ENCODE results near the gene COL27A1.

COL27A1 gene

DNA sequence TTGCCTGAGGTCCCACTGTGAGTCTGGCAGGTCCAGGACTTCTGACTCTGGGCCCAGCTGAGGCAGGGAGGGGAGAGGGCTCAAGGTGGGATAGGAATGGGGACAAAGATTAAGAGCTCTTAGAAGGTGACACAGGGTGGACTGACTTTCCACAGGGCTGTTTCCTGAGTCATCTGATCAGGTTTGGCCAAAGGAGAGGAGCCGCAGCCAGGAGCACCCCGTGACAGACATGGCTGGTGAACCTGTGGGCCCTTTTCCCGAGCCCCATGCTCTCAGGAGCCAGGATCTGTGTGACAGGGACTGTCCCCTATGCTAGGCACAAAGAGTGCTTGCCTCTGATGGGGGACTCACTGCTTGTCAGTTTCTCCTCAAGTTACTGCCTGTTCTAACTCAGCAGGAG lies 37.8 kb downstream of the COL27A1 start:
- no peaks in the 10 kb centered on the region for H3K79me2 ChIP-seq
- H2AFZ ChIP-seq: no peak overlapping the region
- no peak overlapping the region for H3K9ac ChIP-seq
- no peaks in the 10 kb centered on the region for H3K27me3 ChIP-seq (ENCODE audit: control insufficient read depth, insufficient read depth, low read length)
- no peaks in the 10 kb centered on the region for H3K36me3 ChIP-seq (ENCODE audit: control insufficient read depth, insufficient read depth, low read length)
- no peak overlapping the region for H3K4me2 ChIP-seq (ENCODE audit: low read length)
- no peak overlapping the region for H3K4me3 ChIP-seq (ENCODE audit: low read depth, low read length)
- H3K4me1 ChIP-seq: no peaks in the 10 kb centered on the region
- TF ChIP-seq, protein P1, sequence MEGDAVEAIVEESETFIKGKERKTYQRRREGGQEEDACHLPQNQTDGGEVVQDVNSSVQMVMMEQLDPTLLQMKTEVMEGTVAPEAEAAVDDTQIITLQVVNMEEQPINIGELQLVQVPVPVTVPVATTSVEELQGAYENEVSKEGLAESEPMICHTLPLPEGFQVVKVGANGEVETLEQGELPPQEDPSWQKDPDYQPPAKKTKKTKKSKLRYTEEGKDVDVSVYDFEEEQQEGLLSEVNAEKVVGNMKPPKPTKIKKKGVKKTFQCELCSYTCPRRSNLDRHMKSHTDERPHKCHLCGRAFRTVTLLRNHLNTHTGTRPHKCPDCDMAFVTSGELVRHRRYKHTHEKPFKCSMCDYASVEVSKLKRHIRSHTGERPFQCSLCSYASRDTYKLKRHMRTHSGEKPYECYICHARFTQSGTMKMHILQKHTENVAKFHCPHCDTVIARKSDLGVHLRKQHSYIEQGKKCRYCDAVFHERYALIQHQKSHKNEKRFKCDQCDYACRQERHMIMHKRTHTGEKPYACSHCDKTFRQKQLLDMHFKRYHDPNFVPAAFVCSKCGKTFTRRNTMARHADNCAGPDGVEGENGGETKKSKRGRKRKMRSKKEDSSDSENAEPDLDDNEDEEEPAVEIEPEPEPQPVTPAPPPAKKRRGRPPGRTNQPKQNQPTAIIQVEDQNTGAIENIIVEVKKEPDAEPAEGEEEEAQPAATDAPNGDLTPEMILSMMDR (IDR thresholded peaks at IDR 0.05): no peak
- H3K27ac ChIP-seq: no peak overlapping the region
- no peaks in the 10 kb centered on the region for H3K9me3 ChIP-seq (ENCODE audit: control insufficient read depth, low read length)

DNA sequence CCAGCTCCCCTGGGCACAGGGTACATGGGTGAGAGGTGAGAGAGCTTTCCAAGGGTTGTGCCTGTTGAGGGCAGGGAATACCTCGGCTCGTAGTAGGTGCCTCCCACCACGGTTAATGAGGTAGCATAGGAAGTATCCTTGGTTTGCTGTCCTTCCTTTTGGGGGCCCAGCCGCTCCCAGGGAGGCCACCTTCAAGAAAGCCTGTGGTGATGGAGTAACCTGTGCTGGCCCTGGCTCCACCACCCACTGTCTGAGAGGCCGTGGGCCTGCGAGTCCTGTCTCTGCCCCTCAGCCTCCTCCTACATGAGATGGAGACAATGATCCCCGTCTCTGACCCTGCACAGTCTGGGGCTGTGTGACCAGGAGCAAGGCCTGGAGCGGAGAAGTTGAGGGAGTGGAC lies 40.8 kb downstream of the COL27A1 start:
- H3K4me3 ChIP-seq (ENCODE audit: low read depth, low read length): no peak overlapping the region
- H3K27ac ChIP-seq: no peak overlapping the region
- no peaks in the 10 kb centered on the region for H3K79me2 ChIP-seq
- H3K9ac ChIP-seq: no peak overlapping the region
- no peak overlapping the region for H3K4me2 ChIP-seq (ENCODE audit: low read length)
- H2AFZ ChIP-seq: no peak overlapping the region
- no peaks in the 10 kb centered on the region for H3K36me3 ChIP-seq (ENCODE audit: control insufficient read depth, insufficient read depth, low read length)
- no peaks in the 10 kb centered on the region for H3K27me3 ChIP-seq (ENCODE audit: control insufficient read depth, insufficient read depth, low read length)
- H3K9me3 ChIP-seq (ENCODE audit: control insufficient read depth, low read length): no peaks in the 10 kb centered on the region
- H3K4me1 ChIP-seq: no peaks in the 10 kb centered on the region
- TF ChIP-seq, protein P1 (IDR thresholded peaks at IDR 0.05): no peak

DNA sequence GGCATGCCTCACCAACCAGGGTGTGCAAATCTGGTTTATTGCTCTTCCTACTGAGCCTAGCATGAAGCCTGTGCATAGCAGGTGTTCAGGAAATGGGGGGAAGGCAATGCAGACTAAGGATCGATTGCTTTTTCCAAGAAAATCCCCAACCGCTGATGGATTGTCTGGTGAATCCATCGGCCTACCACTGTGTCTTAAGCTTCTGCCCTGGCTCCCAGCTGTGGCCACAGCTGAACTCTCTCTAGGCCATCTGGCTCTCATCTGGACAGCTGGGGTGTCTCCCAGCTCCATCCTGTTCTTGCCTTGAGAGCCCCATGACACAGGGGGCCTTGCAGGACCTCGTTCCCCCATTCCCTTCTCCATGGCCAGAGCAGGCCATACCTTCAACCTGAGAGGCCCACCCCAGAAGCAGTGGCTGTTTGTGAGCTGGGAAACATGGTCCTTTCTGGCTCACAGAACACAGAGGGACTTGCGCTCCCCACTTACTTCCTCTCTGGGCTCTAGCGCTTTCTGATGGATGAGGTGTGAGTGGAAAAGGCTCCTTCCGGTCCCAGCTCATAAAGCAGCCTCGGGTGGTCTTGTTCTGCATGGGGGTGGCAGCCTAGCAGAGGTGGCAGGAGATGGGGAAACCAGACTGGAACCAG lies 41.8 kb downstream of the COL27A1 start:
- Histone ChIP-seq H2AFZ (no peak overlapping the region), H3K36me3 (ENCODE audit: control insufficient read depth, insufficient read depth, low read length) (no peaks in the 10 kb centered on the region), H3K79me2 (no peaks in the 10 kb centered on the region), H3K4me1 (no peaks in the 10 kb centered on the region), H3K4me3 (ENCODE audit: low read depth, low read length) (no peak overlapping the region), H3K4me2 (ENCODE audit: low read length) (no peak overlapping the region), H3K27me3 (ENCODE audit: control insufficient read depth, insufficient read depth, low read length) (no peaks in the 10 kb centered on the region), H3K27ac (no peak overlapping the region), H3K9ac (no peak overlapping the region), H3K9me3 (ENCODE audit: control insufficient read depth, low read length) (no peaks in the 10 kb centered on the region)
- TF ChIP-seq, protein P1 (IDR thresholded peaks at IDR 0.05): no peak

DNA sequence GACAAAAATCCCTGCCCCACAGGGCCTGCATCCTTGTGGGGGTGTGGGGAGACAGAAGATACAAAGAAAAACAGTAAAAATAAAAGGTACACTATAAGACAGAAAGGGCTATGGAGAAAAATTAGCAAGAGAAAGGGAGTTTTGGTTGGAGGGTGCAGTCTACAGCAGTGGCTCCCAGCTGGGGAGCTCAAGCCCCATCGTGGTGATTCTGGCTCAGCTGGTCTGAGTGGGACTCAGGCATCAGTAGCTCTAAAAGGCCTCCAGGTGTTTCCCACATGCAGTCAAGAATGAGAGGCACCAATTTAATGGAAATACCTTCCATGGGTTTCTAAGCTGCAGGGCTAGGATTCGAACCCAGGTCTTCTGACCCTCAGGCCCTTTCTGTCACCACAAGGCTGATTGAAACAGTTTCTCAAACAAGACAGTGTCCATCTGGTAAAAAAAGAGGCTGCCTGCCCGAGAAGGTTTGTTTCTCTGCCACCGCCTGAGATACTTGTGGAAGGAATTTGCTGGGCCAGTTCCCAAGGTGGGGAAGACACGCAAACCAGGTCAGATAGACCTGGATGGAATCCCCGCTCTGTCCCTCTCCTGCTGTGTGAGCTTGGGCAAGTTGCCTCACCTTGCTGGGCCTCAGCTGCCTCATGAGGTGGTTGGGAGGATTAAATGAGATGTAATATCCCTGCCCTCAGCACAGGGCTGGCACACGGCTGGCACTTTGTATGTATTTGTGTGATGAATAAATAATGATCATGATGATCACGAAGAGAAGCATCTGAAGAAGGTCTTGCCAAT lies 43.1 kb downstream of the COL27A1 start:
- Histone ChIP-seq H3K9me3 (ENCODE audit: control insufficient read depth, low read length) (no peaks in the 10 kb centered on the region), H3K4me1 (no peaks in the 10 kb centered on the region), H2AFZ (no peak overlapping the region), H3K79me2 (no peaks in the 10 kb centered on the region), H3K4me3 (ENCODE audit: low read depth, low read length) (no peak overlapping the region), H3K4me2 (ENCODE audit: low read length) (no peak overlapping the region), H3K27ac (no peak overlapping the region), H3K9ac (no peak overlapping the region), H3K36me3 (ENCODE audit: control insufficient read depth, insufficient read depth, low read length) (no peaks in the 10 kb centered on the region), H3K27me3 (ENCODE audit: control insufficient read depth, insufficient read depth, low read length) (no peaks in the 10 kb centered on the region)
- TF ChIP-seq, protein P1 (IDR thresholded peaks at IDR 0.05): no peak

All from parathyroid adenoma (tissue), 2 donors.